Hepatocyte (in vitro differentiated cells): ENCODE results near the gene APBA1. TPM values are rescaled to one million over a fixed set of nuclear protein-coding genes. Genes with fewer than 3 reads are reported as not detected.

Source experiments
- DNase-seq: peaks from one replicate; pipeline ENCODE4 v3.0.0-alpha.2; 2016; ENCODE audit warnings: low spot score
- H2AFZ ChIP-seq: fragments of 200-600 bp; sonication (generic); 2 replicates; pipeline ENCODE4 v1.6.0; 2016; ENCODE audit warnings: antibody characterized with exemption, mild to moderate bottlenecking
- H3K27ac ChIP-seq: fragments of 200-600 bp; sonication (generic); 2 replicates; pipeline ENCODE4 v1.5.1; 2016; ENCODE audit warnings: mild to moderate bottlenecking
- H3K27me3 ChIP-seq: fragments of 200-600 bp; sonication (generic); 2 replicates; pipeline ENCODE4 v1.6.1; 2016
- H3K36me3 ChIP-seq: fragments of 200-600 bp; sonication (generic); replicated peaks from 2 replicates; pipeline ENCODE4 v1.5.1; 2016; ENCODE audit warnings: low read depth; ENCODE audit not compliant: insufficient read depth
- H3K4me1 ChIP-seq: fragments of 200-600 bp; sonication (generic); 2 replicates; pipeline ENCODE4 v1.5.1; 2016; ENCODE audit warnings: mild to moderate bottlenecking, moderate library complexity; ENCODE audit not compliant: insufficient read depth
- H3K4me2 ChIP-seq: fragments of 200-600 bp; sonication (generic); 2 replicates; pipeline ENCODE4 v1.6.0; 2016
- H3K4me3 ChIP-seq: fragments of 200-600 bp; sonication (generic); 2 replicates; pipeline ENCODE4 v1.5.1; 2016; ENCODE audit warnings: mild to moderate bottlenecking
- H3K79me2 ChIP-seq: fragments of 200-600 bp; sonication (generic); 2 replicates; pipeline ENCODE4 v1.6.0; 2017; ENCODE audit warnings: mild to moderate bottlenecking
- H3K9me2 ChIP-seq: fragments of 200-600 bp; sonication (generic); replicated peaks from 2 replicates; pipeline ENCODE4 v1.6.0; 2017; ENCODE audit warnings: mild to moderate bottlenecking; ENCODE audit not compliant: insufficient read depth
- H3K9me3 ChIP-seq: fragments of 200-600 bp; sonication (generic); 2 replicates; pipeline ENCODE4 v1.5.1; 2016; ENCODE audit warnings: low read depth, mild to moderate bottlenecking
- H4K20me1 ChIP-seq: fragments of 200-600 bp; sonication (generic); 2 replicates; pipeline ENCODE4 v1.6.0; 2016; ENCODE audit warnings: mild to moderate bottlenecking; ENCODE audit not compliant: insufficient read depth, poor library complexity, severe bottlenecking
- CTCF ChIP-seq: fragments of 200-600 bp; sonication (generic); IDR thresholded peaks from 2 replicates; pipeline ENCODE4 v1.5.1; 2016; ENCODE audit warnings: antibody characterized with exemption, mild to moderate bottlenecking; ENCODE audit not compliant: poor library complexity
- EZH2 ChIP-seq: fragments of 200-600 bp; sonication (generic); IDR thresholded peaks from 2 replicates; pipeline ENCODE4 v1.6.1; 2016; ENCODE audit warnings: antibody characterized with exemption, mild to moderate bottlenecking, borderline replicate concordance
- EZH2phosphoT487 ChIP-seq: fragments of 200-600 bp; sonication (generic); IDR thresholded peaks from one replicate; pipeline ENCODE4 v1.6.1; 2018; ENCODE audit warnings: antibody characterized with exemption, mild to moderate bottlenecking, low read depth, moderate library complexity; ENCODE audit not compliant: unreplicated experiment, severe bottlenecking
- WGBS: methylation state at CpG from one replicate; pipeline ENCODE4 v1.1.6; 2016; ENCODE audit warnings: low lambda C conversion rate; ENCODE audit errors: missing lambda C conversion rate; 5-methylcytosine and 5-hydroxymethylcytosine counted together
- polyA plus RNA-seq: library from polyadenylated mRNA; unstranded; fragments of >200 nt; fragmentation: Nextera tagmentation; extraction: Ambion mirVana; gene quantifications from 2 replicates; pipeline ENCODE4 v1.2.1, GENCODE V29; 2016
- total RNA-seq: library from RNA; depleted of rRNA; stranded (reverse); fragments of >200 nt; gene quantifications from 2 replicates; pipeline ENCODE4 v1.2.3, GENCODE V29; 2014

APBA1 gene
- total and polyA plus RNA-seq, 2 experiments from 2014 or later, result 1.5 to 12.0 TPM

GRCh38 chr9:69379270-69379982, 292.7 kb downstream of the APBA1 start:
- no peaks in the 10 kb centered on the region for H4K20me1 ChIP-seq
- no peak overlapping the region for H3K4me2 ChIP-seq
- no peak overlapping the region for H3K4me3 ChIP-seq
- WGBS, result 78% methylated on average over 9 of the region's 9 CpGs
- H3K9me3 ChIP-seq, result no peaks in the 10 kb centered on the region
- no peak overlapping the region for H3K27ac ChIP-seq
- H3K79me2 ChIP-seq, result no peaks in the 10 kb centered on the region
- H3K9me2 ChIP-seq, result no peaks in the 10 kb centered on the region
- no peaks in the 10 kb centered on the region for H3K4me1 ChIP-seq
- H3K36me3 ChIP-seq, result no peaks in the 10 kb centered on the region
- no peak overlapping the region for H2AFZ ChIP-seq
- H3K27me3 ChIP-seq, result no peaks in the 10 kb centered on the region
- DNase-seq, result no peak
- no peak for TF ChIP-seq EZH2
- TF ChIP-seq EZH2phosphoT487, result no peak

- H4K20me1 ChIP-seq, result no peaks in the 10 kb centered on the region
- no peak for DNase-seq
- H3K9me3 ChIP-seq, result no peaks in the 10 kb centered on the region
- H3K36me3 ChIP-seq, result no peaks in the 10 kb centered on the region
- no peaks in the 10 kb centered on the region for H3K79me2 ChIP-seq
- H3K27me3 ChIP-seq, result no peaks in the 10 kb centered on the region
- no peaks in the 10 kb centered on the region for H3K9me2 ChIP-seq
- no peaks in the 10 kb centered on the region for H3K4me1 ChIP-seq
- no peak overlapping the region for H3K4me2 ChIP-seq
- 95% methylated on average over 2 of the region's 2 CpGs for WGBS
- no peak overlapping the region for H2AFZ ChIP-seq
- H3K4me3 ChIP-seq, result no peak overlapping the region
- H3K27ac ChIP-seq, result no peak overlapping the region
- no peak for TF ChIP-seq EZH2
- TF ChIP-seq EZH2phosphoT487, result no peak
- TF ChIP-seq CTCF, result no peak
Observed at GRCh38 chr9:69377981-69378380, 294.2 kb downstream of the APBA1 start.

Other genes with a start within 250 kb of the APBA1 start
- 69.7 and 75.1 TPM in 2 replicates for gene PTAR1, start 87.6 kb upstream of the APBA1 start, total RNA-seq
- gene PTAR1, start 87.6 kb upstream of the APBA1 start, polyA plus RNA-seq, result 10.8 and 13.4 TPM in 2 replicates
- 3.1 TPM in 1 of 2 replicates, not detected in the other for gene CFAP95, start 148.4 kb upstream of the APBA1 start, total RNA-seq
- 0.30 and 0.62 TPM in 2 replicates for gene CFAP95, start 148.4 kb upstream of the APBA1 start, polyA plus RNA-seq